Superior temporal gyrus (tissue), 1 donor: ENCODE data around the gene ZSCAN5A.
"Not testable (repeated sequence)": the region's sequence is repeated elsewhere in the genome, so short reads cannot be mapped to it uniquely, and the experiment has no call there.

ENCODE experiments used
- DNase-seq: peaks from one replicate; pipeline ENCODE4 v3.0.0-alpha.2; 2016; ENCODE audit errors: extremely low spot score

ZSCAN5A gene

GRCh38 chr19:56209091-56209490, 105.5 kb downstream of the ZSCAN5A start:
- no peak for DNase-seq

- DNase-seq = not testable (repeated sequence)
These were observed 107.1 kb downstream of the ZSCAN5A start for GRCh38 chr19:56207581-56207980.

- DNase-seq = no peak
These were observed 112.7 kb downstream of the ZSCAN5A start, which contains the start of gene ZSCAN5C for GRCh38 chr19:56201973-56202372. Gene ZSCAN5C (plus strand): TSS chr19:56202273. CDS start chr19:56205914, 3,641 bp downstream.

- DNase-seq = no peak
These were observed 115.0 kb downstream of the ZSCAN5A start for GRCh38 chr19:56199687-56200086.

DNA sequence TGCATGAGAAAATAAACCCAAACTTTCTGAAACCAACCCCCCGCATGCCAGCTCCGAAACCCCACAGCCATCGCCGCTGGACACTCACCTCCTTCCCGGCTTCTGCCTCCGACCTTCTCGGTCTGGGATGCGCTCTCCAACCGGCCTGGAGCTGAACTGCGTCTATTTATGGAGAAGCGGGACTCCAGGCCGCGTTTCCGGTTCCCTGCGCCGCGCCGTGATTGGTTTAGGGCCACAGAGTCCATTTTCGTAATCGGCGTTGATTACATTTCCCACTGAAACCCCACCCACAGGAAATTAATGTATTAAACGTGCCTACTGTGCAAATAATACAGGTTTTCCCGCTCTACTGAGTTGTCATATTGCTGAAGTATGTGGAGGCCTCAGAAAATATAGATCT, 117.0 kb downstream of the ZSCAN5A start, which contains the start of gene ZSCAN5B:
Gene ZSCAN5B, minus strand, starts transcription at position 138 of the 400 bp plus-strand sequence. CDS start 4,731 bp downstream, outside the sequence.
- not testable (repeated sequence) for DNase-seq

- DNase-seq = no peak
These were observed 120.5 kb downstream of the ZSCAN5A start for GRCh38 chr19:56193981-56194640.

- DNase-seq = no peak
These were observed 122.9 kb downstream of the ZSCAN5A start for GRCh38 chr19:56191711-56192110.

DNA sequence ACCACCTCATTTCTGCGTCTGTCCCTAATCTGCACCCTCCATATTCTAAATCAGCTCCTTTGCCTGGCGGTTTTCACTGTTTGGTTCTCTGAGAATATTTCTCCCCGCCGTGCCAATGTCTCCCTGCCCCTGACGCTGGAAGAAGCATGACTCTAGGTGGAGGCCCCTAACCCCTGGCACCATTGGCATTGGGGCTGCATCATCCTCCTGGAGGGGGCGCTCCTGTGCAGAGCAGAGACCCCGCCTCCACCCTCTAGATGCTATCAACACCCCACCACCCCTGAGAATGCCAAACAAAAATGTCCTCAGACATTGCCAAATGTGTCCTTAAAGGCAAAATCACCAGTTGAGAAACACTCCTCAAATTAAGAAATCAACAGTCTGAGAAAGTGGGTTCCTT, 123.5 kb downstream of the ZSCAN5A start:
- DNase-seq = no peak

DNA sequence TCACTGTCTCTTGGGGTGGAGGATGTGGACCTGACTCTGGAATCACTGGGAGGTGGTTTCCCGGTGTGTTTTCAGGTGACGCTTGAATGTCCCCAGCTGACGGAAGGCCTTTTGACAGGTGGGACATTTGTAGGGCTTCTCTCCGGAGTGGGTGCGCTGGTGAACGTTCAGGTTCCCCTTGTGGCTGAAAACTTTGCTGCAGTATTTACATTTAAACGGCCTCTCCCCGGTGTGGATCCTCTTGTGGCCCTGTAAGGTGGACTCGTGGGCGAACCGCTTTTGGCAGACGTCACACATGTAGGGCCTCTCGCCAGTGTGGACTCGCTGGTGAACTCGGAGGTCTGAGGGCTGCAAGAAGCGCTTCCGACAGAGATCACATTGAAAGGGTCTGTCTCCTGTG, 124.9 kb downstream of the ZSCAN5A start:
- no peak for DNase-seq

DNA sequence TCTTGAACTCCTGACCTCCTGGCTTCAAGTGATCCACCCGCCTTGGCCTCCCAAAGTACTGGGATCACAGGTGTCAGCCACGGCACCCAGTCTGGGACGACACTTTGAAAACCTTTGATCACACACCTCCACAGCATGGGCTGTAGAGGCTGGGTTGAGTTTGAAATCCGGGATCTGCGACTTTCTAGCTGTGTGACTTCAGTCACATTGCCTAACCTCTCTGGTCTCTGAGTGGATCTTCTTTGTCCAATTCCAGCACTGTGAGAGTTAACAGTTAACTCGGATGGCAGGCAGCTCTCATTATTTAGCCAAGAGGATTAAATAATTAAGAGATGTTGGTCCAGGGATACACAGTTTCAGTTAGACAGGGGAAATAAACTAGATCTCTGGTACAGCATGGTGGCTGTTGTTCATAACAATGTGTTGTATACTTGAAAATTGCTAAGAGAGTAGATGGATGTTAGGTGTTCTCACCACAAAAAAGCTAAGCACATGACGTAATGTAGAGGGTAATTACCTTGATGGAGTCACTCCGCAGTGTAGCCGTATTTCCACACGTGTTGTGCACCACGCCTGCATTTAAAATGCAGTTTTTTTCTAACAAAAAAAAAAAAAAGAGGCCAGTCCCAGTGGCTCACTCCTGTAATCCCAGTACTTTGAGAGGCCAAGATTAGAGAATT, 136.9 kb downstream of the ZSCAN5A start:
- DNase-seq = no peak

GRCh38 chr19:56176881-56177280, 137.8 kb downstream of the ZSCAN5A start:
- no peak for DNase-seq

DNA sequence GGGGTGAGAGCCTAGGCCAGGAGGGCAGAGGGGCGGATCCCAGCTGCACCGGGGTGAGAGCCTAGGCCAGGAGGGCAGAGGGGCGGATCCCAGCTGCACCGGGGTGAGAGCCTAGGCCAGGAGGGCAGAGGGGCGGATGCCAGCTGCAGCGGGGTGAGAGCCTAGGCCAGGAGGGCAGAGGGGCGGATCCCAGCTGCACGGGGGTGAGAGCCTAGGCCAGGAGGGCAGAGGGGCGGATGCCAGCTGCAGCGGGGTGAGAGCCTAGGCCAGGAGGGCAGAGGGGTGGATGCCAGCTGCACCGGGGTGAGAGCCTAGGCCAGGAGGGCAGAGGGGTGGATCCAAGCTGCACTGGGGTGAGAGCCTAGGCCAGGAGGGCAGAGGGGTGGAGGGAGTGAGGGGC, 138.3 kb downstream of the ZSCAN5A start:
- not testable (repeated sequence) for DNase-seq

DNA sequence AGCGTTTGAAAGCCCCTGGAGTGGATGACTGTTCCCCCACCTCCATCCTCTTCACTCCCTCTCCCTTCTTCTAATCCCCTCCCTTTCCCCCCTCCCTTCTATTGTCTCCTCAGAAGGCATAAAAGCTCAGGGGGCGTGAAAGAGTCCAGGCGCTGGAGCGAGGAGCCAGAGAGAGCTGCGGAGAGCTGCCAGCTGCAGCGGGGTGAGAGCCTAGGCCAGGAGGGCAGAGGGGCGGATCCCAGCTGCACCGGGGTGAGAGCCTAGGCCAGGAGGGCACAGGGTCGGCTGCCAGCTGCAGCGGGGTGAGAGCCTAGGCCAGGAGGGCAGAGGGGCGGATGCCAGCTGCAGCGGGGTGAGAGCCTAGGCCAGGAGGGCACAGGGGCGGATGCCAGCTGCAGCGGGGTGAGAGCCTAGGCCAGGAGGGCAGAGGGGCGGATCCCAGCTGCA, 138.8 kb downstream of the ZSCAN5A start, which contains the start of gene GALP:
Gene GALP, plus strand, starts transcription at position 148 of the 447 bp plus-strand sequence. CDS start 1,101 bp downstream, outside the sequence.
- DNase-seq = not testable (repeated sequence)

DNA sequence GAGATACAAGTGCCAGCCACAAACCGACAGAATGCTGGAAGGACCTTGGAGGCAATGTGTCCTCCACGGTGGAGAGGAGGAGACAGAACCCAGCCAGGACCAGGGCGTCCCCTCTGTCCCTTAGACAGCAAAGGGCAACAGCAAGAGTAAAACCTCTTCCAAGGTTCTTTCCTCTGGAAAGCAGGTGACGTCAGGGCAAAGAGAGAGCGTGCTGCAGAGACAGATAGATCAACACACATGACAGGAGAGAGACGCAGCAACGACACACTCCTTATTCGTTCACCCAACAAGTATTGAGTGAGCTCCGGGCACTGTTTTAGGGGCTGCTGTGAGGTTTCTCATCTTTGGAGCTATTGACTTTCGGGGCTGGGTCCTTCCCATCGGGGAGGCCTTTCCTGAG, 140.1 kb downstream of the ZSCAN5A start:
- no peak for DNase-seq

DNA sequence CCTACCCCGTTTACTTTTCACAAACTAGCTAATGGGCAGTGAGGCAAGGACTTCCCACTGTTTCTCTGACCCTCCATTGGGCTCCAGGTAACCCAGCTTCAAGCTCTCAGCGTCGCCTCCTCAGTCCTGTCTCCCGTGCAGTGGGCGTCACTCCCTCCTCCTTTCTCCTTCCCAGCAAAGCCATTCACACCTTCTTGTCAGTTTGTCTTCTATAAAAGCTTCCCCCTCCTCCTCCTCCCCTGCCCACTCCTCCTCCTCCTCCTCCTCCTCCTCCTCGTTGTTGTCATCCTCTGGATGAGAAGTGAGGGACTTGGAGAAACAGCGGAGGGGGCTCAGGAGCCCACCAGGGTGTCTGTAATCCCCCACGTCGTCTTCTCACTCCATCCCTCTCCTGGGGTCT, 140.6 kb downstream of the ZSCAN5A start:
- no peak for DNase-seq
